Retinal pigment epithelial cell (primary cell): ENCODE data around the gene PRX.

Experiments used
- DNase-seq: peaks from one replicate; pipeline ENCODE4 v3.0.0-alpha.2; 2010; ENCODE audit warnings: low read depth
- H3K4me3 ChIP-seq: 2 replicates; pipeline ENCODE4 v1.5.1; 2011; ENCODE audit warnings: mild to moderate bottlenecking, low read length, control low read depth, moderate library complexity
- TF ChIP-seq, protein P1 (sequence below): conservative IDR thresholded peaks from 2 replicates; pipeline ENCODE4 v1.5.1; 2011; ENCODE audit warnings: low read depth, low read length, control low read depth, inconsistent platforms

The PRX gene

DNA sequence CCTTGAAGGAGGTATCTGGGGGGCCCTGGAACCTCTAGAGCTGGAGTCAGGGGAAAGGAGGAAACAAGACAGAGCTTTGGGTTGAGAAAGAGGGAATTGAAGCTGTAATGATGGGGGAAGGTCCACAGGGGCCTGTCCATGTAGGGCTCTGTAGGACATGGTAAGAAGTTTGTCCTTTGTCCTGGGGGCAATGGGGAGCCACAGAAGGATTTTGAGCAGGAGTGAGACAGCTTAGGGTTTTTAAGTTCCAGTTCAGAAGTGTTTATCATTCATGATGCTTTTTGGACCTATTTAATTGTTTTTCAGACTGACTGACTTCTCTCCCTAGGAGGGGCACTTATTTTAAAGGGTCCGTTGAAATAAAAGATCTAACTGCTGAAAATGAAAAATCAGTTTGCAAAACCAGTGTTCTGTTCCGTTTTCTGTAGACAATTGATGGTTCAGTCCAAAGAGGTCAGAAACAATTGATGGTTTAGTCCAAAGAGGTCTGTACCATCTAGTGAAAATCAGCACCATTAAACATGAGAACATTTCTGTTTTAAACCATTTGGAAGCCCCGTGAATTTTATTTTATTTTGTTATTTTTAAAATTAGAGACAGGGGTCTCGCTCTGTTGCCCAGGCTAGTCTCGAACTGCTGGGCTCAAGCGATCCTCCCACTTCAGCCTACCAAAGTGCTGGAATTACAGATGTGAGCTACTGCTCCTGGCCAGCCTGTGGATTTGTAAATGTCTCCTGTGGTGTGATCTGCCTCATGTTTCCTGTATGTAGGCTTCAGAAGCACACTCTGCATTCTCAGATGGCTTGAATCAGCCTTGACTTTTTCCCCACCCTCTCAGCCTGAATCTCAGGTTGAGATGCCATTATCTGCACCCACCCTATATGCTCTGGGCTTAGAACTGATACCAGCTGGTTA lies 56.2 kb downstream of the PRX start:
- H3K4me3 ChIP-seq = no peak overlapping the region
- TF ChIP-seq, protein P1, sequence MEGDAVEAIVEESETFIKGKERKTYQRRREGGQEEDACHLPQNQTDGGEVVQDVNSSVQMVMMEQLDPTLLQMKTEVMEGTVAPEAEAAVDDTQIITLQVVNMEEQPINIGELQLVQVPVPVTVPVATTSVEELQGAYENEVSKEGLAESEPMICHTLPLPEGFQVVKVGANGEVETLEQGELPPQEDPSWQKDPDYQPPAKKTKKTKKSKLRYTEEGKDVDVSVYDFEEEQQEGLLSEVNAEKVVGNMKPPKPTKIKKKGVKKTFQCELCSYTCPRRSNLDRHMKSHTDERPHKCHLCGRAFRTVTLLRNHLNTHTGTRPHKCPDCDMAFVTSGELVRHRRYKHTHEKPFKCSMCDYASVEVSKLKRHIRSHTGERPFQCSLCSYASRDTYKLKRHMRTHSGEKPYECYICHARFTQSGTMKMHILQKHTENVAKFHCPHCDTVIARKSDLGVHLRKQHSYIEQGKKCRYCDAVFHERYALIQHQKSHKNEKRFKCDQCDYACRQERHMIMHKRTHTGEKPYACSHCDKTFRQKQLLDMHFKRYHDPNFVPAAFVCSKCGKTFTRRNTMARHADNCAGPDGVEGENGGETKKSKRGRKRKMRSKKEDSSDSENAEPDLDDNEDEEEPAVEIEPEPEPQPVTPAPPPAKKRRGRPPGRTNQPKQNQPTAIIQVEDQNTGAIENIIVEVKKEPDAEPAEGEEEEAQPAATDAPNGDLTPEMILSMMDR = no peak
- DNase-seq = no peak

DNA sequence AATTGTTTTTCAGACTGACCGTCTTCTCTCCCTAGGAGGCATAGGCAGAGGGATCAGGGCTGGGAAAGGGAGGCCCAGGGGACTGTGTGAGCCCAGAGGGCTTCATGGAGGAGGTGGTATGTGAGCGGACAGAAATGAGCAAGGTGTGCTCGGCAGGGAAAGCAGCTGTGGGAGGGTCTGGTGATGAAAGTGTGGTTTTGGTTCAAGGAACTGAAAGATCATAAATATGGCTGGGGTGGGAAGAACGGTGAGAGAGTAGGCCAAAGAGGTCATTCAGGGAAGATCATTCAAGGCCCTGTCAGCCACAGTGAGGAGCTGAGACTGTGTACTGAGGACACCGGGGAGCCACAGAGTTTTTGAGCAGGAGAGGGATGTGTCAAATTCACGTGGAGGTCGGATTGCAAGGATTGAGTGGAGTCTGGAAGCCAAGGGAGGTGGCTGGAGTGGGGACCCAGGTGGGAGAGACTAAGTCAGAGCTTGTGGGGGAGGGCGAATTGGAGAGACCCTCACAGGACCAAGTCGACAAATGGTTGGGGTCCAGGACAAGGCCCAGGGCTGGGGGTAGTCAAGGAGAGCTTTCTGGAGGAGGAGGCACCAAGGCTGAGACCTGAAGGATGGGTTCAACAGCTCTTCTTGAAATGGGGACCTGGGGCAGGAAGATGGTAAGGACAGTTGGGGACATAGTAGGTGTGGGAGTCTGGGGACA lies 57.0 kb downstream of the PRX start:
- no peak overlapping the region for H3K4me3 ChIP-seq
- no peak for DNase-seq
- TF ChIP-seq, protein P1 = no peak

DNA sequence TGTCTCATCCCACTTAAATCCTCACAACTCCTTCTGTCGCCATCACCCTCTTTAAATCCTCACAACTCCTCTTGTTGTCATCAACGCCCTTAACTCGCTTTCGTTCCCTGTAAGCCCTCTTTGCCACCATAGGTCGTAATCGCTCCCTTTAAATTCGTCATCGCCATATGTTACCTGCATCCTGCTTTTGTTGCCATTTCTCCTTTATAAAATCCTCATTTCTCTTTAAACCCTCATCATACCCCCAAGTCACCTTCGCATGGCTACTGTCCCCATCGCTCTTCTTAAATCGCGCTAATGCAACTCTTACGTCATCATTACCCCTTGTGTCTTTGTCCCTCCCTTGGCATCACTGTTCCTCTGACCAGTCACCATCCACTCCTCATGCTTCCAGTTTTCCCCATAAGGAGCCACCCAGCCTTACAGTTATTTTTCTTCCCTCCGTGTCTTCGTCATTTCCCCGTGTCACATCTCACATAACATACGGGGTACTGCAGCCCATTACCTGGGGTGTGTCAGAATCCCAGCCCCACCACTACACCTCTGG lies 64.1 kb downstream of the PRX start:
- TF ChIP-seq, protein P1 = no peak
- DNase-seq = no peak
- H3K4me3 ChIP-seq = peak overlapping the region; percentile 69

DNA sequence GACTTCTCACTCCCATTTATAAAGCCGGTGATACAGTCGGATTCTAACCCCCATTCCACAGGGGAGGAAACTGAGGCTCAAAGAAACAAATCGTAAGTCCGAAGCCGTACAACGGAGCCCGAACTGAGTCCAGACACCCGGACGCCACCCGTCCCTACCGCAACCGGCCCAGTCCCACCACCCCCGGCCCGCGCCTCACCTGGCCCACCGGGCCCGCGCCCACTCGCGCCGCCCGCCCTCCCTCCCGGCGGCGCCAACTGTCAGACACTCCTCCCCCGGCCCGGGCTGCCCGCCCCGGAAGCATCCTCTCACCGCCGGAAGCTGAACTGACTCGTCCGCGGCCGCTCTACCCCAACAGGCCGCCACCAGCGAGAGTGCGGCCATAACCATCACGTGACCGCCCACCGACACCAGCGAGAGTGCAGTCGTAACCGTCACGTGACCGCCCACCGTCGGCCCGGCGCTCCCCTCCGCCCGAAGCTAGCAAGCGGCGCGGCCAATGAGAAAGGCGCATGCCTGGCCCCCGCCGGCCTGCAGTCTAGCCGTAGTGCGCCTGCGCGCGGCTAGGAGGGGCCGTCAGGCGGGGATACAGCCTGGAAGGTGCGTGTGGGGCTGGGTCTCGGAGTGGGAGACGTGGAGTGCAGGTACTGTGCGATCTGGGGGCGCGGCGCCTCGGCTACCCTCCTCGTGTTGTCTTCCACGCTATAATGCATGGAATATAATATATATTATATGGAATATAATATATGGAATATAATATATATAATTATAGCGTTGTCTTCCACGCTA lies 64.9 kb downstream of the PRX start, which contains the start of the genes C19orf47 and PLD3:
TSS of gene C19orf47 (minus strand) at position 273 of the 789 bp plus-strand sequence. CDS start 6,540 bp downstream, outside the sequence.
TSS of gene PLD3 (plus strand) at position 571 of the 789 bp plus-strand sequence. CDS start 17,789 bp downstream, outside the sequence.
- H3K4me3 ChIP-seq = peak within 1 kb of the TSS; percentile 69
- peak; percentile 97 for DNase-seq
- TF ChIP-seq, protein P1 = no peak

DNA sequence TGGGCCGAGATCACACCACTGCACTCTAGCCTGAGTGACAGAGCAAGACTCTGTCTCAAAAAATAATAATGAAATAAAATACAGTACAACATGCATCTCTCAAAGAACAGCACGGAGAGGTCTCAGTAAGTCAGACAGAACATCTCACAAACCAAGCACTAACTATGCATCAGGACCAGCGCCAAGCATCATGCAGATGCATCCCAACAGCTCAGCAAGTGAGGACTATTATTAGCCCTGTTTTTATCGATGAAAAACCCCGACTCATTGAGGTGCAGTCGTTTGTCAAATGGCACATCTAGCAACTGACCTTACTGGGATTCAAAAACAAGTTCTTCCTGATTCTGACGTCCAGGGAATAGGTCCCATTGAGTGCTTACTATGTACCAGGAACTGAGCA lies 68.8 kb downstream of the PRX start:
- no peak overlapping the region for H3K4me3 ChIP-seq
- TF ChIP-seq, protein P1 = no peak
- DNase-seq = no peak
